ENCODE results near the gene BTBD3. TPM values are rescaled to one million over a fixed set of nuclear protein-coding genes. Genes with fewer than 3 reads are reported as not detected.

The BTBD3 gene
- total RNA-seq, 2 experiments from 2014 or later = 3.9 to 4.1 TPM

DNA sequence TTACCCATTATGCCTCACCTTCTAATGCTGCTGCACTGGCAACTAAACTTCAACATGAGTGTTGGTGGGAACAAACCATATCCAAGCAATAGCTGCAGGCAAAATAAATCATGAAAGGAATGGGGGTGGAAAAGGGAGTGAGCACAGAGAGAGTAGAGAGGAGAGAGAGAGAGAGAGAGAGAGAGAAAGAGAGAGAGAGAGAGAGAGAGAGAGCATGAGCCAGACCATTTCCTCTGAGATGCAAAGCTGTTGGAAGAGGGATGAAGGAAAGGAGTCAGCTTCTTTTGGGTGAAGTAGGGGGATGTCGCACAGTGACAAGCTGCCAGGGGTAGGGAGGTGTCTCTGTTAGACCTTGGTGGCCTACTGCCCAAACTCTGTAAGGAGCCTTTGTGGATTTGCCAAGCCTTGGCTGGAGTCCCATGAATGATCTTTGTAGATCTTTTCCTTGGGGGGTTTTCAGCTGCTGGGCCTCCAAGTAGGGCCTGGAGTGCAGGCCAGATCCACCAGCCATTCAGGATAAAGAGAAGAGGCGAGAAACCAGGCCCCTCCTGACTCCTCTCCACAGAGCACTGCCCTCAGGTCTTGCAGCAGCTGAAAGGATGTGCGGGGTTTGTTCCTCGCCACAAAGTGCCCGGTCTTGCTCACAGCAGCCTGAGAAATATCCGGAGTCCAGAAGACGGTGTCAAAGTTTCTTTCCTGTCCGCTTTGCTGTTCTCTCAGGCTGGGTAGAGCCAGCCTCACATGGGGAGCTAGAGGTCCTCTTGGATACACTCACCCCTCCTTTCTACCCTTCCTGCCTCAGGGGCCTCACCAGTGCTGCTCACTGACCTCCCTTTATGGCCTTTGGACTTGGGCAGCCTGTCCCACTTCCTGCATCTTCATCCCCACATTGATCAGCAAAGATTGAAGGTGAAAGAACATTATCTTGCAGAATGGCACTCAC, 17.8 kb downstream of the BTBD3 start:
- Mint-ChIP-seq H3K9me3 (no peaks in the 10 kb centered on the region), H3K36me3 (no peaks in the 10 kb centered on the region), H3K4me1 (no peaks in the 10 kb centered on the region), H3K4me3 (no peak overlapping the region), H3K27ac (no peak overlapping the region), H3K27me3 (no peaks in the 10 kb centered on the region)
- no peak for DNase-seq

DNA sequence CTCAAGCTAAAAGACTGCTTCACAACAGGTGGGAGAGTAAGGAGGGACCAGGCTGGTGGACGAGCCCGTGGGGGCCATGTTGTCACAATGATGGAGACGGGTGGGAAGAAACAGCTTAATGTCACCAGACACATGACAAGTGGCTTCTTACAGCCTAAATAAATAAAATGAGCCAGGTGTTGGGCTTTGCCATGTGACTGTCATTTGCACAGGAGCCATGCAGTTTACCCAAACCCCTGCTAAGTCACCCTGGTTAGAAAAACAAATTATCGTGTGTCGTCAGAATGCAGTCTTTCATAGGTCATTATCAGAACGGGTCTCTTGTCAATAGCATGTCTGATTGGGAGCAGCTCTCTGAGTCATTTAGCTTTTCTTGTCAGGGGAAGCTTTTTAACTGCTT, 18.5 kb downstream of the BTBD3 start:
- H3K36me3 Mint-ChIP-seq = no peaks in the 10 kb centered on the region
- H3K27me3 Mint-ChIP-seq = no peaks in the 10 kb centered on the region
- no peak overlapping the region for H3K4me3 Mint-ChIP-seq
- DNase-seq = no peak
- no peaks in the 10 kb centered on the region for H3K9me3 Mint-ChIP-seq
- no peaks in the 10 kb centered on the region for H3K4me1 Mint-ChIP-seq
- H3K27ac Mint-ChIP-seq = no peak overlapping the region

DNA sequence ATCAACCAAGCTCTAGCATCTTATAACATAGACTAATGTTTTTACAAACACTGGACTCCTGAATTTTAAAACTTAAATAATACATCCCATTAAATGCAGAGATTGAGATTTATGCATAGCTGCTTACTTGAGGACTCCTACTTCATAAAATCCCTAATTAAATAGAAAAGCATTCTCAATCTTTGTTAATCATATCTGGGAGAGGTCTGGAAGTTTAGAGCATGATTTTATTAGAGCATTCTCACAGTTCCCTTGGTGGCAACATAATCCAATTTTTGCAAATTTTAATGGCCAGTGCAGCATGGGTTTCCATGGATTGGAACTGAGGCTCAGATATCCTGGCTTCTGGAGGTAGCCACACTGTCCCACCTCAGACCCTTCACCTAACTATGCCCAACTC, 19.5 kb downstream of the BTBD3 start:
- H3K27me3 Mint-ChIP-seq = no peaks in the 10 kb centered on the region

GRCh38 chr20:11941593-11942246, 24.0 kb downstream of the BTBD3 start:
- H3K36me3 Mint-ChIP-seq = no peaks in the 10 kb centered on the region
- H3K9me3 Mint-ChIP-seq = peaks cover 2% of the 10 kb centered on the region
- no peak overlapping the region for H3K27ac Mint-ChIP-seq
- H3K27me3 Mint-ChIP-seq = no peaks in the 10 kb centered on the region
- H3K4me3 Mint-ChIP-seq = no peak overlapping the region
- DNase-seq = no peak
- H3K4me1 Mint-ChIP-seq = no peaks in the 10 kb centered on the region

More for the DNA sequence above, 19.5 kb downstream of the BTBD3 start:
- DNase-seq = no peak
- Mint-ChIP-seq H3K9me3 (no peaks in the 10 kb centered on the region), H3K4me1 (no peaks in the 10 kb centered on the region), H3K4me3 (no peak overlapping the region), H3K36me3 (no peaks in the 10 kb centered on the region), H3K27ac (no peak overlapping the region)

DNA sequence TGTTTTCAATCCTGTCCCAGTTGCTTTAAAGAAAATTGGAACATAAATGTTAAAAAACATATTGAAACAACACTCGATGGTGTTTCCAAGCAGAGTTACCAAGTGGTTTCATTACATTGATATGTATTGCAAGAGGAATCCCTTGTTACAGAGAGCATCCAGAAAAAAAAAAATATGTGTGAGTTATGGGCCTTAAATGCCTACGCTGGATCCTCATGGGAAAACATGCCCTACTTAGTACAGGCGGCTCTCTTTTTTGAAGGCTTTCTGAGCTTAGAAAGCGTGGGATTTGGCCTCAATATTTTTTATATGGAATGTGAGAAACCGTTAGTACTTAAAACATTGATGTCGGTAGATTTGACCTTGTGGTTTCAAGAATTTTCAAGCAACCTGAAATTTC, 26.1 kb downstream of the BTBD3 start:
- Mint-ChIP-seq H3K27ac (no peak overlapping the region), H3K4me1 (no peaks in the 10 kb centered on the region), H3K27me3 (no peaks in the 10 kb centered on the region), H3K36me3 (no peaks in the 10 kb centered on the region), H3K4me3 (no peak overlapping the region), H3K9me3 (peaks cover 2% of the 10 kb centered on the region)
- no peak for DNase-seq

DNA sequence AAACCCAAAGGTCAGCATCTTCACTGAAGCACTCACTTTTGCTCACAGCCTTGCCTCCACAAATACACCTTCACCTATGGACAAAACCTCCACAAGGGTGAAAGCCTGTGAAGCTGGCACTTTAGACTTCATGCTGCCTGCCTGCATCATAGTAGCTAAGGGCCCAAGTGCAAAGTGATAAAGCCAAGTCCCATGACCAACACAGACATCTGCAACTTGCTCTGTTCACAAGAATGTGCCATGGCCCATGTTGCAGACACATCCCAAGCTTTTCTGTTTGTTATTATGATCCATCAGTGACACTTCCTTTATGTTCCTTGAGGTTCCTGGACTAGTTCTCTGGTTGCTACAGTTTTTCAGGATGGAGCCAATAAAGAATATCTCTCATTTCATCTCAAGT, 31.1 kb downstream of the BTBD3 start:
- Mint-ChIP-seq H3K4me1 (no peaks in the 10 kb centered on the region), H3K27ac (no peak overlapping the region), H3K9me3 (peaks cover 2% of the 10 kb centered on the region), H3K36me3 (no peaks in the 10 kb centered on the region), H3K4me3 (no peak overlapping the region), H3K27me3 (no peaks in the 10 kb centered on the region)
- no peak for DNase-seq

GRCh38 chr20:11949711-11950110, 32.0 kb downstream of the BTBD3 start:
- H3K36me3 Mint-ChIP-seq = no peaks in the 10 kb centered on the region
- no peak for DNase-seq
- peaks cover 3% of the 10 kb centered on the region for H3K27me3 Mint-ChIP-seq
- no peak overlapping the region for H3K4me3 Mint-ChIP-seq
- H3K27ac Mint-ChIP-seq = no peak overlapping the region
- peaks cover 5% of the 10 kb centered on the region for H3K9me3 Mint-ChIP-seq
- no peaks in the 10 kb centered on the region for H3K4me1 Mint-ChIP-seq

GRCh38 chr20:11951696-11952095, 34.0 kb downstream of the BTBD3 start:
- H3K36me3 Mint-ChIP-seq = no peaks in the 10 kb centered on the region
- no peak overlapping the region for H3K4me3 Mint-ChIP-seq
- no peak overlapping the region for H3K27ac Mint-ChIP-seq
- peaks cover 6% of the 10 kb centered on the region for H3K27me3 Mint-ChIP-seq
- no peak for DNase-seq
- no peaks in the 10 kb centered on the region for H3K4me1 Mint-ChIP-seq
- H3K9me3 Mint-ChIP-seq = peaks cover 6% of the 10 kb centered on the region

DNA sequence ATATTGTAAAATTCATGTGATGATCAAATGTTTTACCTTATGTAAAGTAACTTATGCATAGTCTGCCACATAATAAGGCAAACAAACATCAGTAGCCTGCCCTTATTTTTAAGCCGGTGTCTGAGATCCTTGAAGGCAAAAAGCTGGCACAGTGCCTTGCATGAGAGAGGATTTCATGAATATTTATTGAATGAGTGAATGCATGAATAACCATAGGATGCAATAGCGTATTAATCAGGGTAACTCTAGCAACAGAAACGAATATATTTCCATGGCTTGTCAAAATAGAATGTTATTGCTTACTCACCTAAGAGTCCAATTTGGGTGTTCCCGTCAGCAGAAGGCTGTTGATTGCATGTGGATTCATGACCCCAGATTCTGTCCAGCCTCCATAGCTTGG, 34.9 kb downstream of the BTBD3 start:
- Mint-ChIP-seq H3K4me3 (no peak overlapping the region), H3K27me3 (peaks cover 7% of the 10 kb centered on the region), H3K36me3 (no peaks in the 10 kb centered on the region), H3K27ac (no peak overlapping the region), H3K9me3 (peaks cover 6% of the 10 kb centered on the region), H3K4me1 (no peaks in the 10 kb centered on the region)
- DNase-seq = no peak

- peaks cover 6% of the 10 kb centered on the region for H3K9me3 Mint-ChIP-seq
- H3K27me3 Mint-ChIP-seq = peaks cover 11% of the 10 kb centered on the region
- H3K4me3 Mint-ChIP-seq = no peak overlapping the region
- H3K4me1 Mint-ChIP-seq = no peaks in the 10 kb centered on the region
- no peak overlapping the region for H3K27ac Mint-ChIP-seq
- no peaks in the 10 kb centered on the region for H3K36me3 Mint-ChIP-seq
- DNase-seq = no peak
These were observed 40.2 kb downstream of the BTBD3 start for GRCh38 chr20:11957911-11958310.

DNA sequence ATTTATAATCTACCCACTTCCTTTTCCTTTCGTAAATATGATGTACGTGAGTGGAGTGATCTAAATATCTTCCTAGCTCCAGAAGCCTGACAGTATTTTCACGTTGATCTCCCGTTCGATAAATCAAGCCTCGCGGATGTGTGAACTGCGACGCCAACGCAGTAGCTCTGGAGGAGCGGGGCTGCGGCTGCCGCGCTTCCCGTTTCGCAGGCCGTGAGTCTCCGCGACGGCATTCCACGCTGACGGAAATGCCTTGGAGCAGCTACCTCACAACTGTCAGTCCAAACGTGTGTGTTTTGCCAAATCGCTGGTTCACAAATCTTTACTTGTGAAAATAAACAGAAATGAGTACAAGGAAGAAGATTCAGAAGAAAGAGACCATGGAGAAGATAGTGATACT, 41.2 kb downstream of the BTBD3 start:
- H3K4me3 Mint-ChIP-seq = no peak overlapping the region
- H3K27ac Mint-ChIP-seq = no peak overlapping the region

GRCh38 chr20:11965602-11966001, 47.9 kb downstream of the BTBD3 start:
- DNase-seq = no peak
- H3K4me3 Mint-ChIP-seq = no peak overlapping the region
- no peaks in the 10 kb centered on the region for H3K9me3 Mint-ChIP-seq
- no peaks in the 10 kb centered on the region for H3K27me3 Mint-ChIP-seq
- no peaks in the 10 kb centered on the region for H3K4me1 Mint-ChIP-seq
- H3K36me3 Mint-ChIP-seq = no peaks in the 10 kb centered on the region
- no peak overlapping the region for H3K27ac Mint-ChIP-seq

More for the DNA sequence above, 41.2 kb downstream of the BTBD3 start:
- no peak for DNase-seq
- peaks cover 6% of the 10 kb centered on the region for H3K9me3 Mint-ChIP-seq
- no peaks in the 10 kb centered on the region for H3K36me3 Mint-ChIP-seq
- peaks cover 11% of the 10 kb centered on the region for H3K27me3 Mint-ChIP-seq
- no peaks in the 10 kb centered on the region for H3K4me1 Mint-ChIP-seq

DNA sequence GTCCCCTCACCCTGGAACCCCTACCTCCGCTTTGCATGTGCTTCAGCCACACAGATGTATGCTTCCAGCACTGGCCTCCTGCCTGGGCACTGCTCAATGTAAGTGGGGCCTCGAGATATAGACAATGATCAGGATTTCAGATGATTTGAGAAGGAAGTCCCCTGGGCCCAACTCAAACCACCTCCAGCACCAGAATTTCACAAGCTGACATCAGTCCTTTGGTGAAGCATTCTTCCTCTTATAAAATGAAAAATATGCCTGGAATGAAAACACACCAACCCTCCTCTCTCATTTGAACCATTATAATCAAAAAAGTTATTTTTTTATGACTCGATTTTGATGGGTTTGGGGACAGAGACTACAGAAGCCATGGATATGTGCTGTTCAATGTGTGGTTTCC, 48.5 kb downstream of the BTBD3 start:
- Mint-ChIP-seq H3K36me3 (no peaks in the 10 kb centered on the region), H3K27ac (no peak overlapping the region), H3K9me3 (no peaks in the 10 kb centered on the region), H3K4me3 (no peak overlapping the region), H3K4me1 (no peaks in the 10 kb centered on the region), H3K27me3 (no peaks in the 10 kb centered on the region)
- DNase-seq = no peak

GRCh38 chr20:11970243-11970836, 52.6 kb downstream of the BTBD3 start:
- H3K27me3 Mint-ChIP-seq = no peaks in the 10 kb centered on the region
- H3K36me3 Mint-ChIP-seq = no peaks in the 10 kb centered on the region
- no peaks in the 10 kb centered on the region for H3K4me1 Mint-ChIP-seq
- no peak overlapping the region for H3K27ac Mint-ChIP-seq
- no peaks in the 10 kb centered on the region for H3K9me3 Mint-ChIP-seq
- no peak for DNase-seq
- H3K4me3 Mint-ChIP-seq = no peak overlapping the region

- DNase-seq = no peak
- Mint-ChIP-seq H3K4me1 (no peaks in the 10 kb centered on the region), H3K4me3 (no peak overlapping the region), H3K9me3 (no peaks in the 10 kb centered on the region), H3K36me3 (no peaks in the 10 kb centered on the region), H3K27me3 (no peaks in the 10 kb centered on the region), H3K27ac (no peak overlapping the region)
These were observed 54.8 kb downstream of the BTBD3 start for GRCh38 chr20:11972478-11972877.

Data from activated naive CD8-positive, alpha-beta T cell treated with anti-CD3 and anti-CD28 coated beads for 36 hours (primary cell).